PC-9 (cell line): ENCODE data around the gene COMMD1. TPM values are rescaled to one million over a fixed set of nuclear protein-coding genes. Genes with fewer than 3 reads are reported as not detected.

Experiments used
- BruUV-seq: library from RNA; stranded (reverse); fragments of 400-500 nt; replicated peaks from 2 replicates; lab custom pipeline; 2021; lab: Mats Ljungman, UMichigan
- CTCF ChIA-PET: fragments of 300-600 bp; sonication (Branson Sonifier 250); formaldehyde crosslinking; loops from one replicate; lab custom pipeline; 2022; ENCODE audit warnings: antibody characterized with exemption; lab: Charles Lee
- POLR2A ChIA-PET: fragments of 300-600 bp; sonication (Branson Sonifier 250); formaldehyde crosslinking; loops from one replicate; lab custom pipeline; 2022; ENCODE audit warnings: antibody characterized with exemption; ENCODE audit not compliant: unreplicated experiment; lab: Charles Lee
- DNase-seq, 2 experiments: peaks; one replicate each; pipeline versions ENCODE4 v3.0.0 to v3.0.0-alpha.2; 2015 to 2022; ENCODE audit warnings: mixed read lengths in 1 of 2
- H2AFZ ChIP-seq: fragments of 200-600 bp; sonication (generic); 2 replicates; pipeline ENCODE4 v1.8.1; 2017; ENCODE audit warnings: antibody characterized with exemption
- H3F3A ChIP-seq: fragments of 200-600 bp; sonication (generic); 2 replicates; pipeline ENCODE4 v1.8.1; 2017; ENCODE audit warnings: antibody characterized with exemption, mild to moderate bottlenecking, low read depth; ENCODE audit not compliant: insufficient read depth
- H3K27ac ChIP-seq: fragments of 200-600 bp; sonication (generic); 2 replicates; pipeline ENCODE4 v1.6.1; 2016; ENCODE audit warnings: mixed run types
- H3K27me3 ChIP-seq: fragments of 200-600 bp; sonication (generic); 2 replicates; pipeline ENCODE4 v1.6.1; 2016; ENCODE audit warnings: low read depth, mixed run types; ENCODE audit not compliant: insufficient read depth
- H3K36me3 ChIP-seq: fragments of 200-600 bp; sonication (generic); 2 replicates; pipeline ENCODE4 v1.6.1; 2016; ENCODE audit warnings: low read depth, mixed run types
- H3K4me1 ChIP-seq: fragments of 200-600 bp; sonication (generic); replicated peaks from 2 replicates; pipeline ENCODE4 v1.6.1; 2016; ENCODE audit warnings: mixed run types; ENCODE audit not compliant: insufficient read depth
- H3K4me2 ChIP-seq: fragments of 200-600 bp; sonication (generic); 2 replicates; pipeline ENCODE4 v1.6.1; 2017; ENCODE audit warnings: mixed run types
- H3K4me3 ChIP-seq: fragments of 200-600 bp; sonication (generic); 2 replicates; pipeline ENCODE4 v1.6.1; 2016; ENCODE audit warnings: mixed run types
- H3K79me2 ChIP-seq: fragments of 200-600 bp; sonication (generic); 2 replicates; pipeline ENCODE4 v1.6.1; 2017; ENCODE audit warnings: low read depth, mixed run types
- H3K9me2 ChIP-seq: fragments of 200-600 bp; sonication (generic); 2 replicates; pipeline ENCODE4 v1.8.1; 2017; ENCODE audit warnings: mild to moderate bottlenecking; ENCODE audit not compliant: insufficient read depth
- H3K9me3 ChIP-seq: fragments of 200-600 bp; sonication (generic); 2 replicates; pipeline ENCODE4 v1.8.1; 2016; ENCODE audit warnings: low read depth; ENCODE audit not compliant: insufficient read depth
- H4K20me1 ChIP-seq: fragments of 200-600 bp; sonication (generic); 2 replicates; pipeline ENCODE4 v1.8.1; 2017; ENCODE audit not compliant: insufficient read depth
- EZH2 ChIP-seq: fragments of 200-600 bp; sonication (generic); IDR thresholded peaks from 2 replicates; pipeline ENCODE4 v1.8.0; 2017; ENCODE audit warnings: antibody characterized with exemption, low read depth
- intact Hi-C: fragments of 100-400 bp; cut with micrococcal nuclease; formaldehyde crosslinking; loops from one replicate; pipeline ENCODE4 v1.10.0; 2022; ENCODE audit not compliant: unreplicated experiment
- total RNA-seq: library from RNA; stranded (reverse); gene quantifications from 2 replicates; pipeline ENCODE4 v1.2.3, GENCODE V29; 2021
- TF ChIP-seq, protein P1 (sequence below): fragments of 200-600 bp; sonication (generic); conservative IDR thresholded peaks from 2 replicates; pipeline ENCODE4 v1.6.1; 2017; ENCODE audit warnings: mixed run types, antibody characterized with exemption, mild to moderate bottlenecking, moderate library complexity

Gene COMMD1
- total RNA-seq, 1 experiment from 2014 or later: 16.3 TPM

DNA sequence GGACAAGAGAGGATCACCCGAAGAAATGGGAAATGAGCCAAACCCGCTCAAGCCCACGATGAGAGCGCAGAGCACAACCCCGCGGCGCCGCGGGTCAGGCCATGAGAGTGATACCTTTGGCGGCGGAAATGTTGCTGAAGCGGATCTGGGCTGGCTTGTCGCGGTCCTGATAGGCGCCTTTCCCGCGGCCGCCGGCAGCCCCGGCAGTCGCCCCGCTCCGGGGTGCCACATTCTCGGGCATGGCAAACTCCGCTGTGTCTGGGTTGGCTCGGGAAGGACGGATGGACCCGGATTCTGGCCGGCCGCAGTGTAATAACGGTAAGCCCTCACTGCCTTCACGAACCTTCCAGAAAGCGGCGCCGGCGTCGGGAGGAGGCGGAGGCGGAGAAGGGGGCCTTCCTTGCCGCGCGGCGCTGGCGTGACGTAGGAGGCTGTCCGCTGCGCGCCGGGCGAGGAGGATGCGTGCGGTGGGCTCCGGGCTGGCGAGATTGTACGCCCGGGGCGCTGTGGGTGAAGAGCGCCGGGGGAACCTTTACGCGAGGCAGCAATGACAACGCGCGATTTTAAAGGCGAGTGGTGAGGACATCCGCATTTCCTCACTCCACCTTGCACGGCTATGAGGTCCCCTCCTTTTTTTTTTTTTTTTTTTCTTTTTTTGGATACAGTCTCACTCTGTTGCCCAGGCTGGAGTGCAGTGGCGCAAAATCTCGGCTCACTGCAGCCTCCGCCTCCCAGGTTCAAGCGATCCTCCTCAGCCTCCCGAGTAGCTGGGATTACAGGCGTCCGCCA, 17.0 kb upstream of the COMMD1 start, which contains the start of gene CCT4:
Gene CCT4 (minus strand): TSS at position 390 of the 789 bp plus-strand sequence. CDS start 149 bp downstream, at position 241.
- peaks cover 30% of the 10 kb centered on the region for H3K4me1 ChIP-seq
- intact Hi-C loops: loop anchor here (1.0 to 10.0 kb wide), 3 partner anchors 34 to 394 kb away; partner anchors contain the start of genes FAM161A and XPO1
- no peaks in the 10 kb centered on the region for H3K27me3 ChIP-seq
- CTCF ChIA-PET: interaction anchor here (0.7 kb wide), 2 partner anchors 33 to 454 kb away, joined by 8 to 11 read pairs; no protein-coding TSS in a partner anchor
- H4K20me1 ChIP-seq: peaks cover 40% of the 10 kb centered on the region
- no peaks in the 10 kb centered on the region for H3K9me2 ChIP-seq
- H3K79me2 ChIP-seq: peaks cover 52% of the 10 kb centered on the region
- H3K4me2 ChIP-seq: peak within 1 kb of the TSS; percentile 97
- peak within 1 kb of the TSS; percentile 94 for H3K27ac ChIP-seq
- BruUV-seq: TSS peak; percentile 71
- peaks cover 34% of the 10 kb centered on the region for H3K36me3 ChIP-seq
- peak within 1 kb of the TSS; percentile 97 for H3K4me3 ChIP-seq
- POLR2A ChIA-PET: no interaction called here
- peak; percentile 64 to 90 for DNase-seq
- peaks cover 33% of the 10 kb centered on the region for H3F3A ChIP-seq
- no peaks in the 10 kb centered on the region for H3K9me3 ChIP-seq
- TF ChIP-seq, protein P1, sequence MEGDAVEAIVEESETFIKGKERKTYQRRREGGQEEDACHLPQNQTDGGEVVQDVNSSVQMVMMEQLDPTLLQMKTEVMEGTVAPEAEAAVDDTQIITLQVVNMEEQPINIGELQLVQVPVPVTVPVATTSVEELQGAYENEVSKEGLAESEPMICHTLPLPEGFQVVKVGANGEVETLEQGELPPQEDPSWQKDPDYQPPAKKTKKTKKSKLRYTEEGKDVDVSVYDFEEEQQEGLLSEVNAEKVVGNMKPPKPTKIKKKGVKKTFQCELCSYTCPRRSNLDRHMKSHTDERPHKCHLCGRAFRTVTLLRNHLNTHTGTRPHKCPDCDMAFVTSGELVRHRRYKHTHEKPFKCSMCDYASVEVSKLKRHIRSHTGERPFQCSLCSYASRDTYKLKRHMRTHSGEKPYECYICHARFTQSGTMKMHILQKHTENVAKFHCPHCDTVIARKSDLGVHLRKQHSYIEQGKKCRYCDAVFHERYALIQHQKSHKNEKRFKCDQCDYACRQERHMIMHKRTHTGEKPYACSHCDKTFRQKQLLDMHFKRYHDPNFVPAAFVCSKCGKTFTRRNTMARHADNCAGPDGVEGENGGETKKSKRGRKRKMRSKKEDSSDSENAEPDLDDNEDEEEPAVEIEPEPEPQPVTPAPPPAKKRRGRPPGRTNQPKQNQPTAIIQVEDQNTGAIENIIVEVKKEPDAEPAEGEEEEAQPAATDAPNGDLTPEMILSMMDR: no peak
- TF ChIP-seq EZH2: no peak
- peak within 1 kb of the TSS; percentile 87 for H2AFZ ChIP-seq

DNA sequence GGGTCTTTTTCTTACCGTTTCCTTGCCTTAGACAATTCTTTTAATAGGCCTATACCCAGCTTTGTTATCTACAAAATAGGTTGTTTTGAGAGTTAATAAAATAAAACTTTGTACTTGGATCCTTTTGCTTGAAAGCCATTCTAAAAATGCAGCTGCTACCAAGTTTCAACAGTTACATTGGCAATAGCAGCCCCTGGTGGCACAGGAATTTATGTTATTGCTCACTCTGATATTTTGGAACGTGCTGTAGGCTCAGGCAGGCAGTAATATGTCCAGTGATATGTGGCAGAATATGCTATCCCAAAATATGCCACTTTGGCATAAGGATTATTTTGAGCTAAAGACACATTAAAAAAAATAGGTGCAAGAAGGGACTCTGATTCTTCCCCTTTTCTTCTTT, 6.7 kb upstream of the COMMD1 start:
- Histone ChIP-seq H4K20me1 (no peaks in the 10 kb centered on the region), H3K9me2 (0 out of 2 replicates have a peak, but pooled peaks cover 3% of the 10 kb centered on the region), H3K36me3 (no peaks in the 10 kb centered on the region), H3K4me3 (no peak overlapping the region), H3K27me3 (no peaks in the 10 kb centered on the region), H3K4me1 (no peaks in the 10 kb centered on the region), H2AFZ (no peak overlapping the region), H3K4me2 (no peak overlapping the region), H3F3A (no peaks in the 10 kb centered on the region), H3K27ac (no peak overlapping the region), H3K79me2 (no peaks in the 10 kb centered on the region), H3K9me3 (no peaks in the 10 kb centered on the region)
- ChIA-PET POLR2A (no interaction called here), CTCF (interaction anchor here (0.6 to 0.7 kb wide), 3 partner anchors 197 to 821 kb away, joined by 3 to 6 read pairs (median 4); no protein-coding TSS in a partner anchor)
- BruUV-seq: no TSS peak
- TF ChIP-seq, protein P1: peak; percentile 69
- no peak for TF ChIP-seq EZH2
- intact Hi-C loops: loop anchor here (2.0 kb wide), 1 partner anchor 764 kb away; no protein-coding TSS in a partner anchor
- DNase-seq: peak in 1 of 2 experiments; percentile 15

DNA sequence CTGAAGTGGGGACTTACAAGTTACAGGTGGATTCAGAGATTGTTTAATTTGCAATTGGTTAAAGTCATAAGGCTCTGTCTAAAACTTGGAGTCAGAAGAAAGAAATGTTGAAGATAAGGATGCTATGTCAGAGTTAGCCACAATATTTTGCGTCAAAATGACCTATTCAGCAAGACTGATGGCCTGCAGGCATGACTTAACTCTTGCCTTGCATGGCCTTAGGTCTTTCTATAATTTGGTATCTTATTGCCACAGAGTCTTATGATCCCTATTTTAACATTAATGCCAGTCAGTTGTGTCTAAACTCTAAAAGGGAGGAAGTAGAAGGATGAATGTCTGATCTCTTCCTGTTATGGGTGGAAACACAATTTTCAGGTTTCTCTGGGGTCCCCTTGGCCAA, 5.2 kb upstream of the COMMD1 start:
- H3F3A ChIP-seq: no peaks in the 10 kb centered on the region
- intact Hi-C loops: loop anchor here (10.0 kb wide), 1 partner anchor 1195 kb away; no protein-coding TSS in a partner anchor
- no peaks in the 10 kb centered on the region for H3K36me3 ChIP-seq
- no peaks in the 10 kb centered on the region for H3K9me3 ChIP-seq
- TF ChIP-seq, protein P1: no peak
- no peak for TF ChIP-seq EZH2
- H3K4me2 ChIP-seq: no peak overlapping the region
- H3K4me1 ChIP-seq: peaks cover 6% of the 10 kb centered on the region
- H3K9me2 ChIP-seq: no peaks in the 10 kb centered on the region
- H3K4me3 ChIP-seq: no peak overlapping the region
- H3K79me2 ChIP-seq: no peaks in the 10 kb centered on the region
- no peak overlapping the region for H3K27ac ChIP-seq
- no peak overlapping the region for H2AFZ ChIP-seq
- DNase-seq: no peak
- no TSS peak for BruUV-seq
- no peaks in the 10 kb centered on the region for H3K27me3 ChIP-seq
- H4K20me1 ChIP-seq: no peaks in the 10 kb centered on the region
- ChIA-PET CTCF (no interaction called here), POLR2A (no interaction called here)
